GM18526 (cell line): Measurements from ENCODE around the gene MRPS12.

Experiments
- POLR2A ChIP-seq: IDR thresholded peaks from 3 replicates; pipeline ENCODE4 v1.6.1; 2011; ENCODE audit not compliant: insufficient read length; ENCODE audit errors: extremely low read depth

MRPS12 gene

GRCh38 chr19:38930776-38931520 is at the start of gene MRPS12:
TSS of gene MRPS12 (plus strand) at chr19:38930944. CDS start at chr19:38931295, 351 bp downstream.
- TF ChIP-seq POLR2A: peak; percentile 90

- TF ChIP-seq POLR2A: no peak
These were observed 47.5 kb upstream of the MRPS12 start for GRCh38 chr19:38883286-38883685.

- no peak for TF ChIP-seq POLR2A
These were observed 41.9 kb upstream of the MRPS12 start for GRCh38 chr19:38888876-38889275.

- no peak for TF ChIP-seq POLR2A
These were observed 40.9 kb upstream of the MRPS12 start for GRCh38 chr19:38889803-38890202.

- no peak for TF ChIP-seq POLR2A
These were observed 40.1 kb upstream of the MRPS12 start for GRCh38 chr19:38890686-38891085.

GRCh38 chr19:38891771-38892170 is 39.0 kb upstream of the MRPS12 start:
- TF ChIP-seq POLR2A: no peak

GRCh38 chr19:38892841-38893240 is 37.9 kb upstream of the MRPS12 start:
- no peak for TF ChIP-seq POLR2A

GRCh38 chr19:38893341-38893771 is 37.4 kb upstream of the MRPS12 start:
- no peak for TF ChIP-seq POLR2A

- TF ChIP-seq POLR2A: no peak
These were observed 35.8 kb upstream of the MRPS12 start for GRCh38 chr19:38894968-38895367.

- TF ChIP-seq POLR2A: no peak
These were observed 31.8 kb upstream of the MRPS12 start for GRCh38 chr19:38898788-38899446.

- TF ChIP-seq POLR2A: peak; percentile 44
These were observed 31.1 kb upstream of the MRPS12 start, which contains the start of the genes NFKBIB and SIRT2 for GRCh38 chr19:38899447-38900201. TSS of gene NFKBIB (plus strand) at chr19:38899969. CDS start at chr19:38900033, 64 bp downstream. TSS of gene SIRT2 (minus strand) at chr19:38899618. CDS start at chr19:38899521, 97 bp downstream.

- no peak for TF ChIP-seq POLR2A
These were observed 30.5 kb upstream of the MRPS12 start for GRCh38 chr19:38900202-38900629.

GRCh38 chr19:38900743-38901190 is 30.0 kb upstream of the MRPS12 start:
- TF ChIP-seq POLR2A: no peak

GRCh38 chr19:38901683-38902082 is 29.1 kb upstream of the MRPS12 start:
- no peak for TF ChIP-seq POLR2A
